Anterior cingulate cortex (tissue), 58 donors: ENCODE data around the gene KIF26B.
A peak's percentile ranks its signal among the peaks of the same experiment; 100 is the strongest.

Experiments used
- DNase-seq, 58 donors: peaks; one replicate each; lab custom pipeline; 2025; lab: John Stamatoyannopoulos, UW

The KIF26B gene

GRCh38 chr1:245480393-245481120 is 325.8 kb downstream of the KIF26B start:
- peak in 1 of 58 donors; percentile 6 for DNase-seq

- no peak for DNase-seq
These were observed 326.5 kb downstream of the KIF26B start for GRCh38 chr1:245481261-245481660.

GRCh38 chr1:245483247-245483646 is 328.5 kb downstream of the KIF26B start:
- DNase-seq: no peak

- no peak for DNase-seq
These were observed 329.4 kb downstream of the KIF26B start for GRCh38 chr1:245484176-245484575.

GRCh38 chr1:245485996-245486395 is 331.2 kb downstream of the KIF26B start:
- DNase-seq: no peak

- DNase-seq: no peak
These were observed 332.1 kb downstream of the KIF26B start for GRCh38 chr1:245486775-245487470.

GRCh38 chr1:245488346-245489129 is 333.8 kb downstream of the KIF26B start:
- DNase-seq: no peak

GRCh38 chr1:245489838-245490237 is 335.1 kb downstream of the KIF26B start:
- DNase-seq: no peak

- no peak for DNase-seq
These were observed 338.2 kb downstream of the KIF26B start for GRCh38 chr1:245493029-245493428.

GRCh38 chr1:245495681-245496080 is 340.9 kb downstream of the KIF26B start:
- DNase-seq: no peak

GRCh38 chr1:245500546-245500945 is 345.8 kb downstream of the KIF26B start:
- no peak for DNase-seq

GRCh38 chr1:245501633-245502032 is 346.8 kb downstream of the KIF26B start:
- peak in 9 of 58 donors; percentile 7 to 35 (median 21) for DNase-seq

- no peak for DNase-seq
These were observed 348.8 kb downstream of the KIF26B start for GRCh38 chr1:245503548-245503947.

GRCh38 chr1:245510144-245510543 is 355.4 kb downstream of the KIF26B start:
- DNase-seq: no peak

- peak in 8 of 58 donors; percentile 5 to 43 (median 20) for DNase-seq
These were observed 357.6 kb downstream of the KIF26B start for GRCh38 chr1:245512181-245512888.

GRCh38 chr1:245512980-245513578 is 358.3 kb downstream of the KIF26B start:
- peak in 15 of 58 donors; percentile 9 to 28 (median 19) for DNase-seq

GRCh38 chr1:245516284-245516759 is 361.5 kb downstream of the KIF26B start:
- no peak for DNase-seq

- no peak for DNase-seq
These were observed 365.8 kb downstream of the KIF26B start for GRCh38 chr1:245520611-245521010.

GRCh38 chr1:245526141-245526540 is 371.4 kb downstream of the KIF26B start:
- DNase-seq: no peak

GRCh38 chr1:245528258-245528635 is 373.5 kb downstream of the KIF26B start:
- no peak for DNase-seq
